Measurements from ENCODE around the gene LRIT2.

DNA sequence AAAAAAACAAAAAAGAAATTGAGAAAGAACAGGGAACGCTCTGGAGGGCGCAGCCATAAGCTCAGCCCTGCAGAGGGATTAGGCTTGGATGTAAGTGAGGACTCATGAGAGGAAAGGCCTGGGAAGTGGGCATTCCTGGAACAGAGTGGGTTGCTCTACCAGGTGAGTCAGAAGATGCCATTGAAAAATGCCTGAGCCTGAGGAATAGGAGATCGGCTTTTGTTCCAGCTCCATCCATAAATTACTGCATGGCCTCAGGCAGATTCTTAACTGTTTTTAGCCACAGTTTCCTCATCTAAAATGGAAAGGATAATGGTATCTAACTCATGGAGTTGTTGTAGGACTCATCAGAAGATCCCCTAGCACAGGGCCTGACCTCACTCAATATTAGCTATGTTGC is 18.4 kb upstream of the LRIT2 start:
- TF ChIP-seq CTCF (IDR thresholded peaks at IDR 0.05 in 4 of 5, conservative IDR thresholded peaks at IDR 0.05 in 1 of 5): no peak
- TF ChIP-seq POLR2A (IDR thresholded peaks at IDR 0.05): no peak
